22Rv1 (cell line): ENCODE results near the gene STAC2.

Source experiments
- ZFX ChIP-seq: fragments of 450-650 bp; IDR thresholded peaks from 2 replicates; pipeline ENCODE4 v1.6.1; 2017; ENCODE audit warnings: antibody characterized with exemption, borderline replicate concordance
- TF ChIP-seq, protein P1 (sequence below): fragments of 450-650 bp; IDR thresholded peaks from 2 replicates; pipeline ENCODE4 v1.5.1; 2017; ENCODE audit warnings: mild to moderate bottlenecking

DNA sequence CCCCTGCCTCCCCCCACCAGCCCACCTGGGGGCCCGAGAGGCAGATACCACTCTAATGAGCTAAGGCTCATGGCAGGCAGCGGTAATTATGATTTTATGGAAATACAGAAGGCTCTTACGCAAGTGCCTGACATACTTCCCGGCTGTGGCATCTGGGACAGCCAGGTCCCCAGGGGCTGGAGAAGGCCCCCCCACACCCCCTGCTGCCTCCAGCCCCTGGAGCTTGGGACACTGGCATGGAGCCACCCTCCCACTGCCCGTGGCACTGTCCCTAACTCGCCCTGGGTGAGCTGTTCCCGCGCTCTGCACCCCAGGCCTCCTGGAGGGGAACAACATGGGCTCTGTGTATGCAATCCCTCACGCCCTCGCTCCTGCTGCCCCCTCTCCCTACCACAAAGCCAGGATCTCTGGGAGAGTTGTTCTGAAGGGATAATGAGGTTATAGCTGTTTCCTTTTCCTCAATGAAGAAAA, 5.4 kb upstream of the STAC2 start:
- TF ChIP-seq, protein P1, sequence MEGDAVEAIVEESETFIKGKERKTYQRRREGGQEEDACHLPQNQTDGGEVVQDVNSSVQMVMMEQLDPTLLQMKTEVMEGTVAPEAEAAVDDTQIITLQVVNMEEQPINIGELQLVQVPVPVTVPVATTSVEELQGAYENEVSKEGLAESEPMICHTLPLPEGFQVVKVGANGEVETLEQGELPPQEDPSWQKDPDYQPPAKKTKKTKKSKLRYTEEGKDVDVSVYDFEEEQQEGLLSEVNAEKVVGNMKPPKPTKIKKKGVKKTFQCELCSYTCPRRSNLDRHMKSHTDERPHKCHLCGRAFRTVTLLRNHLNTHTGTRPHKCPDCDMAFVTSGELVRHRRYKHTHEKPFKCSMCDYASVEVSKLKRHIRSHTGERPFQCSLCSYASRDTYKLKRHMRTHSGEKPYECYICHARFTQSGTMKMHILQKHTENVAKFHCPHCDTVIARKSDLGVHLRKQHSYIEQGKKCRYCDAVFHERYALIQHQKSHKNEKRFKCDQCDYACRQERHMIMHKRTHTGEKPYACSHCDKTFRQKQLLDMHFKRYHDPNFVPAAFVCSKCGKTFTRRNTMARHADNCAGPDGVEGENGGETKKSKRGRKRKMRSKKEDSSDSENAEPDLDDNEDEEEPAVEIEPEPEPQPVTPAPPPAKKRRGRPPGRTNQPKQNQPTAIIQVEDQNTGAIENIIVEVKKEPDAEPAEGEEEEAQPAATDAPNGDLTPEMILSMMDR: no peak
- no peak for TF ChIP-seq ZFX
